GM21717 (cell line): Measurements from ENCODE around the gene APOL4.
"Not testable (repeated sequence)": the region's sequence is repeated elsewhere in the genome, so short reads cannot be mapped to it uniquely, and the experiment has no call there.

Source experiments
- ATAC-seq: cut with Tn5 transposase; IDR thresholded peaks from one replicate; pipeline ENCODE4 v1.9.1; 2021; ENCODE audit warnings: mild to moderate bottlenecking, moderate library complexity; ENCODE audit not compliant: unreplicated experiment

Gene APOL4

DNA sequence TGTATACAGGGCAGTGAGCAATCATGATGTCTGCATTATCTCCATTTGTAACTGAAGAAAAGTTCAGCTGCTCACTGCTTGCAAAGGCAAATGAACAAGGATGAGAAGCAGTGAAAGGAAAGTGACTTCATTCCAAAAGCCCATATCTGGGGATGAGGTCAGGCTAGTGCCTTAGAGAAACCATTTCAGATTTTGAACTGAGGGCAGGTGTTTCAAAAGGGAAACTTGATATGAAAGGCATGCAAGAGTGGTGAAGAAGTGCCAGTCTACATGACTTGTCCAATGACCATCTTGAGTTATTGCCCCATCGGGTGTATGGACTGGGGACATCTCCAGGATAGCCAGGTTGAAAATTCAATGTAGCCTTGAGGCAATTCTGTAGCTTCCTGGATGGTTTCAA, 7.3 kb upstream of the APOL4 start:
- ATAC-seq: no peak

DNA sequence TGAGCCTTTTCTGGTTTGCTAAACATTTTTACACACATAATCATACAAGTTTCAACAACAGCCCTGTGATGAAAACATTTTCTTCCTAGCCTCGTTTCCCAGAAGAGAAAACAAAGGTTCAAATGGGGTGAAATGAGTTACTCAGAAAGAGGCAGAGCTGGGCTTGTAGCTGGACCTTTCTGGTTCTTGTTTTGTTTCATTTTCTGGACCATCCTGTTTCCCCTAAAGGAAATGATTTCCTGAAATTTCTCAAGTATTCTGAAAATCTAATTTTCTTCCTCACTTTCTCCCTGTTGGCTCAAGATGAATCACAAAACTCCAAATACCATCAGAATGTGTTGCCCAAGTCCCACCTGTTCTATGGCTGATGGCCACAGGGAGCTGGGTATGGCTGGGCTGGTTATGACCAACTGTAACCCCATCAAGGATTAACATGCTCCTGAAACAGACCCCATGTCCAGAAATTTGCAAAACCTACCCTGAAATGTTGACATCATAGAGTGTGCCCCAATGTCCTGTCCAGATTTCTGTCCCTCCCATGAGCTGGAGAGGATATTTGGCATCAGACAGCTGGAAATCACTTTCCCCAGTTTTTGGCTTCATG, 6.7 kb upstream of the APOL4 start:
- ATAC-seq: no peak

DNA sequence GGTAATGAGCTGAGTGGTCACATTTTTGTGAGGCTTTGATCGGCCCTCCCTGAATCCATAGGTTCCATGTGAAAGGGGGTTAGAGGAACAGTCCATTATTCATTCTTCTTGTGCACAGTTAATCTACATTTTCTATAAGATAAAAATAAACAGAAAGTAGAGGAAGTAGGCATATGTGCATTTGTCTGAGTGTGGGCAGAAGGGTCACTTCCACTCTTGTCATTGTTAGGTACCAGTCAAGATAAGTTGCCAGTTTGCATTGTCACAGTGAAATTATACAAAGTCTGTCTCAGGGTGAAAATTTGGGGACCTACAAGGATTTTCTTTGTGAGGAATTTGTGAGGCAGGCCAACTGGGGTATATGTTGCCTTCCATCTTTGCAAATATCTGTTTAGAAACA, 4.6 kb upstream of the APOL4 start:
- no peak for ATAC-seq

DNA sequence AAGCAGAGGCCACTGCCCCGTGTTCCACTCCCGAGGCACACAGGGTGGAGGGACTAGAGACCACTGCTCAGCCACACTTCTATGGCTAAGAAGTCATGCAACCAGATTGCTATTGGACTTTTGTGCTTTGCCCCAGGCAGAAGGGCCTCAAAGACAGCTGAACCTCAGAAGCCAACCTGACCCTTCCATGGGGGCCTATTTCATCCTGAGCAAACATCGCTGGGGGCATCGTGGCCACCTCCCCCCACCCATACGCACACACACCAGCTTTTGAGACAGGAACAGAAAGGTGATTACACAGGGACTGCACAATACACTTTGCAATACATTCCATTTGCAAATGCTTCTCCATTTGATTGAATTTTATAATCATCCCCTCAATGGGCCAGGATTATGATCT, 4.0 kb upstream of the APOL4 start:
- ATAC-seq: not testable (repeated sequence)

DNA sequence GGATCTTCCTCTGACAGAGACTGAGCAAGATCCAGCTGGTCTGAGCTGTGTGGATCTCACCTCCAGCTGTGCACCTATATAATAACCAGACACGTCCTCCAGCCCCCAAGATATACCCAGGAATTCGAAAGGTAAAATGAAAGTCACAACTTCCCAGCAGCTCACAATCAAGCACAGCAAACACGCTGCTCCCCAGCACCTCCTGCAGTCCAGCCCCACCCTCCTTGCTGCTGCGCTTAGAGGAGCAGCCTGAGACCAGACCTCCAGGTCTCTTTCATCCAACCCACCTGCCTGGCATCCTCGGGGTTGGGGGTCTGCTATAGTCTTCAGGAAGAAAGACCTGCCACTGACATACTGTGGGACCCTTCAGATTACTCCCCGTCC, 3.0 kb upstream of the APOL4 start:
- ATAC-seq: no peak

DNA sequence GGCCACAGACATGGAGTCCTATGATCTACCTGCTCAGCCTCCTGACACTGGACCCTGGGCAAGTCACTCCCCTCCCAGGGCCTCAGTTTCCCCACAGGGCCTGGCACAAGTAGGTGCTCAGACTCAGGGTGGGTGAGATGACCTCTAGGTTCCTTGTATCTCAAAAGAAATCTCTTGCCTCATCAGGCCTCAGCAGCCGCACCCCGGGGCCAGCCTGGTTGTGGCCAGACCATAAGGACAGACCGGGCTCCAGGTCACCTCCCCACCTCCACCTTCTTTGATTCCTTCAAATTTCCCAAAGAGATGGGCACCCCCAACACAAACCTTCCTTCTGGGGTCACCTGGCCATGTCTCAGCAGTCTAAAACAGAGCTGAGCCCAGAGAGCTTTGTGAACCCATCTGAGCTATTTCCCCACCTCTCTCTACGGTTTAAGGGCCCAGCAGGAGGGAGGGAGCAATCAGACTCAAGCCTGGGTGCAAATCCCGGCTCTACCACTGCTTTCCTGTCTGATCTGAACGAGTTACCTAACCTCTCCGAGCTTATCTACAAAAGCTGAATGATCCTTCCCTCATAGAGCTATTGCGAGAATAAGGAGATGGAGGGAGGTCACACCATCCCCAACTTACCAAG, 2.5 kb upstream of the APOL4 start:
- ATAC-seq: no peak

DNA sequence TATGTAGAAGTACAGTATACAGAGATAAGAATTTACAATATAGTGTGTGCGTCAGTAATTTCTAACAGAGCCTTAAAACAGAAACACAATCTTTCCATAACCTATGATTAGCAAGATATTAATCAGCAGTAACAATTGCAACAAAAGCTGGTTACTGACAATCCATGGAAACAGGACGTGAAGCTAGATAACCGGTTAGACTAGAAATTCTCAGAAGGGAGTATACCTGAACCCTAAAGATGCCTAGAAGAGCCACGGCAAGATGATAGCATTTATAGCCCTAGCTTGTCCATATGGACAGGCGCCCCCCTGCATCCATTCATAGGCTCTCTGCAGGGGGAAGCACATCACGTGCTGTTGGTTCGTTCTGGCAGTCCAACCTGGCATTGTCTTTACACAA, 1.8 kb upstream of the APOL4 start:
- ATAC-seq: not testable (repeated sequence)

DNA sequence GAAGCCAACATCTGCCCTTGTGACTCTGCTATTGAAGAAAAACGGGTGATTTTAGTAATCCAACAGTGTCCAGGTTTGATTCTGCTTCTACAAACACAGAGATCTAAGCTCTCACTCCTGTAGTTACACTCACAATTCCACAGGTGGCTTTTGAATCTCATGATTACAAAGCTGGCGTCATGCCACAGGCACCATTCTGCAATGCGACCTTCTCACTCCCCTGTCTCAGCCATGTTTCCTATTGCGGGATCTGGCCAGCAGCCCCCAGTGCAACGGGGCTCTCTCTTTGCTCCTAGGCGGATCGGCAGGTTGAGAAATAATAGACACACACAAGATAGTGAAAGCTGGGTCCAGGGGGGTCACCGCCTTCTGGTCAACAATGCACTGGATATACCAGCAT, 1.3 kb upstream of the APOL4 start:
- ATAC-seq: not testable (repeated sequence)

DNA sequence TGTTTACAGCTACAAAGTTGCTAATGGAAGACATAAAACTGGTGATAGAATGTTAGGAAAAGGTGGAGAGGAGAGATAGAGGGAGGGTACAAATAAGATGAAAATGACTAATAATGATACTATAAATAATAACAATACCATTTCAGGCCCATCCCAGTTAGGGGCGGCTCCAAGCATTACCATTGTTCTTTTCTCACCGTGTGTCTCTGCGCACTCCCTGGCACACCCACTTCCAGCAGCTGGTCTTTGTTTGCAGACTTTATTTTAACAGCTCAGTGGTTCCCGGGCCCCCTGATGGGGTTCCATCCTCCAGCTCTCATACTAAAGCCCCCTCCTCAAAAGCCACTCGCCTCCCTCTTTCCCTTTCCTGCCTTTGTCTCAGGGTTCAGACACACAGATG, 584 bp downstream of the APOL4 start:
- not testable (repeated sequence) for ATAC-seq

DNA sequence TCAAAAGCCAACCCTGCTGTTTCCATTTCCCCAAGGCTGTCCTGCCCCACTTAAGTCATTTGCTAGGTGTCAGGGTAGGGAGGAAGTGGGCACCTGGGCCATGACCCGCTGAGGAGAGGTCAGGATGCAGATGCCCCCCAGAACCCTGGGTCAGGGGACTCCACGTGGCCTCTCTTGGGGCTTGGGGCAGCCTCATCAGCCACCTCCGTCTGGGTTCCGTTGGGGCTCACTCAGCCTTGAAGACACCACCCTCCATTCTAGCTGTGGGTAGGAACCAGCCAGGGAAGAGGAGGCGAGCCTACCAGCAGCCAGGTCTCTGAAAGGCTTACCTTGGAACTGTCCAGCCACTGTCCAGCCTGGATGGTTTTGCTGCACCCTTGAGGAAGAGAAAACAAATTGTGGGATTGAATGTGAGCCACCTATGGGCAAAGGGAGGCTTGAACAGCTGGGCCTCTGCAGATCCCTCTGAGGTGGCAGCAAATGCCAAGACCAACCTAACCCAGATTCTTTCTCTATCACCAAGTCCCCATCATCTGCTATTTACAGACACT, 2.5 kb downstream of the APOL4 start:
- ATAC-seq: no peak

DNA sequence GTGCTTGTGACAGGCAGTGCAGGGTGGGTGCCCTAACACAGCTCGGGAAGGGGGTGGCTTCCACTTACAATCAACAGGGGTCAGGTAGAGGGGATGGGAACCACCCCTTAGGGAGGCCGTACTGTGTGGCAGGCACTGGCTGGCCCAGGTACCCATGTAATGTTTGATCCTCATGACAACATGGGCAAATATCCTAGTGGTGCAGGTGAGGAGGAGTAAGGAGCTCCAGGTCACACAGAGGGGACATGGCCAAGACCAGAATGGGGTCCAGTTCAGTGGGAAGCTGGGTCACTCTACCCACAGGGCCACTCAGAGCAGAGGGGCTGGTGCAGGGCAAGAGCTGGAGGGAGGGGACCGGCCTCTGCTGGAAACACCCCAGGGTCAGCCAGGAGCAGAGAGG, 3.1 kb downstream of the APOL4 start:
- no peak for ATAC-seq

DNA sequence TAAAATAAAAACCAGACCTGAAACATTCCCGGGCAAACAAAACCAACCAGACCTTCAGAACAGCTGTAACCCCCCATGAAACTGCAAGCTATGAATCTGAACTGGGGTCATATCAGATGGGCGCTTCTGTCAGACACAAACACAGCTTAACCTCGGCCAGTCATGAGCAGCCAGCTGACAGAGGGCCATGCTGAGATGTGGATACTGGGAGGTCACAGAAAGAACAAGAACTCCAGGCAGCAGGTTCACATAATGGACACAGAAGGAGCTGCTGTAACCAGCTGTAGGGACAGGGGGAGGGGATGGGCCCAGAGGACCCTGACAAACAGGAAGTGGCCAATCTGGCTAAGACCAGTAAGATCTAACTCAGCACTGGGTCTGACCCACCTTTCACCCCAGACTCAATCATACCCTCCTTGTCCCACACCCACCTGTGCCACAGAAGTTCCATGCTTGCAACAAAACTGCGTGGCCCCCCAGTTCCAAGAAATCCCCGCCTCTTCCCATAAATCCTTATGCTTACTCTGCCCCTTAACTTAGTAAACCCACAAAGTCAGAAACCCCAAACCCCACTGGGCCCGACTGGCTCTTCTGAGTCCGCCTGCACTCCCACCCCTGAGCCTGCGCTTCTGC, 4.0 kb downstream of the APOL4 start:
- ATAC-seq: no peak

DNA sequence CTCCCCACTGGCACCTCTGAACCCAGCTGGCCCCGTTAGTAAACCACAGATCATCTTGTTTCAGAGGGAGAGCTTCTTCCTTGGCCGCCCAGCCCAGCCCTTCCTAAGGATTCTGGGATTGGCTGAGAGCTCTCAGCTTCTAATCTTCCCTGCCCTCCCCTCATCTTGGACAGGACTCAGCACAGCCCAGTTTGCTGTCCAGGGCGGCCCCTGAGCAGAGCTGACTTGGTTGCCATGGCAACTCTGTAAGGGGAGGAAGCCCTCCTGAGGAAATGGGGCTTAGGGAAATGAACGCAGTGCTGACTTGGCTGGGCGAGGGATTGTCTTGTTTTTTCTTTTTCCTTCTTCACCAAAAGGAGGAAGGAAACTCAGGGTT, 4.6 kb downstream of the APOL4 start:
- ATAC-seq: no peak

DNA sequence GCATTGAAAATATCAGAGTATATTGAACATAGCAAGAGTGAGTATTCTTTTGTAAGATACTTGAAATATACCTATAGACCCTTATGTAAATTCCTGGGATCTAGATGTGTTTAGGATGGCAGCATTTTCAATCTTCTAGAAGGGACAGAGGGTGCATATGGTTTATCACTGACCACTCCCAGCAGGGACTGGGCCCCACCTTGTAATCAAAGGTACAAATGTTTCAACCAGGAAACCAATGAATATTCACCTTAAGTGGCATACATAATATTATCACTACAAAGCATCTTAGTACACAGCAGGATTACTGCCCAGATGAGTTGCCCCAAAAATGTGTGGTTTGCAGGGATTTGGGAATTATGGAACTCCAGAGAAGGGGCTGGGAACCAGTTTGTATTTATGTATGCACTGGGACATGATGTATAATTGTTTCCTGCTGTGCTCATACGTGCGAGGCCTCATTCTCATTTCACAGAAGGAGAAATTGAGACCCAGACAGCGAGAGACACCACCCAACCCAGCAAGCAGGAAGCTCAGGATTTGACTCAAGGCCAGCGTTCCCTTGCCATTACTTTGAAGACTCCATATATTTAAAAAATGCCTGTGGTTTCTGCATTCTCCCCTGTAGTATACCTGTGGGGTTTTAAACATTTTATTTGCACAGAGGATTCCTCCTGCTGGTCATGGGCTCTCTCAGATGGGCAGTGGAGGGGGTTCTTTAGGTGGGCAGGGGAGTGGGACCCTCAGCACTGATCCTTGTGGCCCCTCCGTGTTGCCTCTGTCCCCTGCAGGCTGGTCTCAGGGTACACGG, 5.2 kb downstream of the APOL4 start:
- no peak for ATAC-seq

DNA sequence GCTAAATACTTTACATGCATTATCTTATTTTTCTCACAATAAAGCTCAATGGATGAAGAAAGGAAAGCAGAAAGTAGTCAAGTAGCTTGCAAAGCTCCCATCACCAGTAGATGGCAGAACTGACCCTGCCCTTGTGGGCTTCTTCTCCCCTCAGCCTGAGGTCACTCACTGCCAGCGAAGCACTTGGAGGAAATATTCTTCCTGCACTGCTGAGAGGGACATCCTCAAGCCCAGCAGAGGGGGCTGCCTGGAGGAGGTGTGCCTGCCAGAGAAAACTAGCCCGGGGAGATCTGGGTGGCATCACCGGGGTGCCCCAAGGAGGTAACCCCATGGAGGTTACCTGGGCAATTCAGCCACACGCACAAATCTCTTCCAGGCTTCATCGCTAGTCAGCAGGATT, 6.6 kb downstream of the APOL4 start:
- no peak for ATAC-seq

DNA sequence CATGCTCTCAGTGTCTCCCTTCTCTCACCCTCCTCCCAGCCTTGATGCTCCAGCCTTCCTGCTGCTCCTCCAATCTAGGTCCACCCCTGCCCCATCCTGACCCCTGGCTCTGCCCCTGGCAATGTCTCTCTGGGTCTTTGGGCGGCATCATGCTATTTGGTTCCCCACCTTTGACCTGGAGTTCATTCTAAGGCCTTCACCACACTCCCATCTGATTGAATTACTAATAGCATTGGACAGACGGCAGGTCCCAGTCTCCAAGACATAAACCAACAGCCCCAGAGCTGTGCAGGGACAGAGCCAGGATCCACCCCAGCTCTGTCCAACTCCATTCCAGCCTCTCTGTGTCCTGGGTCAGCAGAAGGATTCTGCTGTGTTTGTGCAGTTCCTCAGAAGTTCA, 7.2 kb downstream of the APOL4 start:
- ATAC-seq: no peak

DNA sequence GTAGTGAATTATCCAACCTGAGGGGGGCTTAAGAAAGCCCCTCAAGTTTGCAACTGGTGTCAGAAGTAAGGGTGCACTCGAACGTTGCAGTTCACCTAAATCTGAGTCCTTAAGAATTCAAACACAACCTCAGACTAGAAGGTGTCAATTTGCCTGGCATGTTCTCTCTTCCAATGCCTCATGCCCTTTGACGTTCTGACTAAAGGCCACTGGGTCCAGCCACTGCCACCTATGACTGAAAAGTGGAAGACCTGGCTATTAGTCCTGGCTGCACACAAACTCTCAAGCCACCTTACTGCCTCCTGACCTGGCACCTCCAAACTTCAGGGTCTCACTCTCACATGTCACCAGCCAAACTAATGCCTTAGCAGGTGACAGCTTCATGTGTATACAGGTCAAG, 8.0 kb downstream of the APOL4 start:
- ATAC-seq: no peak

DNA sequence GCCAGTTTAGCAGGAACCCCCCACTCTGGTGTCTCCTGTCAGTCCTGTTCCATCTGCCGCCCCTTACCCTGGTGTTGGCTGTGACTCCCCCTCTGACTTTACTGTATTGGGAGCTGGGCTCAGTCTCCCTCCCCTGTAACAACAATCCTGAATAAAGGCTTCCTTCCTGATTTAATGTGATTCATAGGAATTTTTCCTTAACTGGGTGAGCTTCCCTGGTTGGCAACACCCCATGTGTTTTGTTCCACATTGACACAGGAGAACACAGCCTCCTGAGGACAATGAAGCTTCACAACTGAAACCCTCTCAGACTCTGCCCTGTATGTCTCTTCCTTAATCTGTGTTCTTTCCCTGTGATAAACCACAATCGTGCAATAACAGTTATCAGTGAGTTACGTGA, 8.4 kb downstream of the APOL4 start:
- no peak for ATAC-seq

DNA sequence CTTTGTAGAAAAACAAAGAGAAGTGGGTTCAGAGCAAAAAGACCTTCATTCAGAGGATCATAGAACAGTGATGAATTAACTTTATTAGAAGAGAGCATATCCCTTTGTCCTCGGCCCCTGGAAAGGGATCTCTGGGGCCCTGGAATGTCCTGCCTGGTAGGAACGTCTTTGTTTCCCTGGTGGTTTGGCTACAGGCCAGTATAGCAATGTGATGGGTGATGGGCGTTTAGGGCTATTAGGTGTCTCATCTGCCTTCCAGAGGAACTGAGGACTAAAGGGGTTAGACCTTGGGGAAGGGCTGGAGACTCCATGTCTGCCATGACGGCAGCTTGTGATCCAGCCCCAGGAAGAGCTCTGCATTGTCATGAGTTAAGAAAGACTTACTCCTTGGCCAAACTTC, 9.1 kb downstream of the APOL4 start:
- no peak for ATAC-seq

DNA sequence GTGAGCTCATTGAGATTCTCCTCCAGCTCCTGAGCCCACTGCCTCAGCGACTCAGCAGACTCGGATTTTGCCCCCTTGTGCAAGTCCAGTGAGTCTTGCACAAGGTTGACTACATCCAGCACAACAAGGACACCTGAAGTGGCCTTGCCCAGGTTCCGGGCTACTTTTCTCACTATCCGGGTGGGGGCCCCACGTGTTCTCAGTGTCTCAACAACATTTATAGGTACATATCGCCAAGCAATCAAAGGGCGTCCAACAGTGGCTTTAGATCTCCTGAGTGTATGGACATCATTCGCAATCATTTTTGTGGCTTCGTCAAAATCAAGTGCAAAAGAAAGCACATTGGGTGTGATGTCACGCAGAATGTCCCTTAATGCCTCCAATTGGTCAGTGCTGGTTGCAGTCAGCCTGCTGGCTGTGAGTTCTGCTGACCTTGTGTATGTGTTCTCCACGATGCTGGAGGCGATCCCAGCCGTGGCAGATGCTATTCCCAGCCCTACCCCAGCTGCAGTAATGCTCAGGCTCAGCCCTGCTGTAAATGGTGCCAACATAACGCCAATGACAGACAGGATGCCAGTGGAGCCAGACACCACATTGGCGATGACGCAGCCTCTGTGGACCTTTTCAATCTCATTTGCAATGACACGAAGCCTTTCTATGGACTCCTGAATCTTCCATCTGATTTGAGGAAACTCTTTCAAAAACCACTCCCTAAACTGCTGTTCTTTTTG, 10.3 kb downstream of the APOL4 start:
- no peak for ATAC-seq

DNA sequence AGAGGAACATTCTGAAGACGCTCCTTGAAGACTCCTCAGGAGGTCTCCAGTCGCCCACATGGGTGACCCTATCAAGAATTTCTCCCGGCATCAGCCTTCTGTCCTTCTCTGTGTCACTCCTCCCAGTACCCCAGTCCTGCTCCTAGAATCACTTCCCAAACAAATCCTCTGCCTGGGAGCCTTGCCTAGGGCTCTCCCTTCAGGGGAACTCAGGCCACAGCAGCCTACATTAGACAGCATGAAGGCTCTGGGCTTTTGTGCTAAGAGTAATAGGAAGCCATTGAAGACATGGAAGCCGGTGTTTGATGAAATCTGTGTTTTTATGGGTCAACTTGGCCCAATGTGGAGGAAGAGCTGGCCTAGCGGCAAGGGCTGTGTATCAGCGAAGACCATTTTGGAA, 13.7 kb downstream of the APOL4 start:
- not testable (repeated sequence) for ATAC-seq
